ENCODE measurements around the gene FZD4. TPM values are rescaled to one million over a fixed set of nuclear protein-coding genes. Genes with fewer than 3 reads are reported as not detected.
"Not testable (repeated sequence)": the region's sequence is repeated elsewhere in the genome, so short reads cannot be mapped to it uniquely, and the experiment has no call there.

FZD4 gene
- polyA plus RNA-seq (ENCODE audit: insufficient read length in 4 of 4): 10 to 100 TPM; 68.4 to 78.3 (median 72.0) TPM

DNA sequence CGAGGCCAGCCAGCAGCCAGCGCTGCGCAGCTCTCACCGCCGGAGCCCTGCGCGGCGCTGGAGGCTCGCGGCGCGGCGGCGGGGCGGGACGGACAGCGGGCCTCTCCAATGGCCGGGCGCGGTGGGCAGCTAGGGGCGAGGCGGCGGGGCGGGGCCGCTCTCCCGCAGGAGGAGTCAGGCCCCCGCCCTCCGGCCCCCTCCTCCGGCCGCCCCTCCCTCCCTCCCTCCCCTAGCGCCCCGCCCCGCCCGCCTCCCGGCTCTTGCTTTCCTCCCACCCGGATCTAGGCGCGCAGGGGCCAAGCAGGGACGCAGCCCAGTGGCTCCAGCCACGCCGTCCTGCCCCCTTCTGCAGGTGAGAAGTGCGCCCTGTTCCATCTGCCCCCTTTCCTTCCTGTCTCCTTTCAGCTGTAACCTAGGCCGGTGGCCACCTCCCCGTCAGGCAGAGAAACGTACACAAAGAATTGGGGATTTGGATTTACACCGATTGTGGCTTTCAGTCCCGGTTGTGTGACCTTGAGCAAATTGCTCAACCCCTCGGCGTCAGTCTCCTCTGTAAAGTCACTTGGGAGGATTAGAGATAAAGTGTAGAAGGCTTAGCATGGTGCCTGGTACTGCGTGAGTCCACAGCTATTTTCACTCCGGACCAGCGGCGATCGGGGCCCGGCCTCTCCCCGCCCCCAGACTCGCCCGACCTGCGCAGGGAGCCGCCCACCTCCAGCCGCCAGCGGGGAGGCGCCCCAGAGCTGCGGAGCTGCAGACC, at the start of gene FZD4:
FZD4 (minus strand) TSS at position 35 of the 760 bp plus-strand sequence. CDS start 310 bp downstream, outside the sequence.
- DNase-seq (ENCODE audit: low read depth in 4 of 4, low spot score in 3 of 4): peak; percentile 78 to 84 (median 80)

DNA sequence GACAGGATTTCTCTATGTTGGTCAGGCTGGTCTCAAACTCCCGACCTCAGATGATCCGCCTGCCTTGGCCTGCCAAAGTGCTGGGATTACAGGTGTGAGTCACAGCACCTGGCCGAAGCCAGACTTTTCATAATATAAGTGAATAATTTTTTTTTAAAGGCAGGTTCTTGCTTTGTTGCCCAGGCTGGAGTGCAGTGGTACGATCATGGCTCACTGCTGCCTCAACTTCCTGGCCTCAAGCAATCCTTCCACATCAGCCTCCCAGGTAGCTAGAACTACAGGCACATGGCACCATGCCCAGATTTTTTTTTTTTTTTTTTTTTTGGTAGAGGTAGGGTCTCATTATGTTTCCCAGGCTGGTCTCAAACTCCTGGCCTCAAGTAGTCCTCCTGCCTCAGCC, 49.1 kb upstream of the FZD4 start:
- not testable (repeated sequence) for DNase-seq (ENCODE audit: low read depth in 4 of 4, low spot score in 3 of 4)

DNA sequence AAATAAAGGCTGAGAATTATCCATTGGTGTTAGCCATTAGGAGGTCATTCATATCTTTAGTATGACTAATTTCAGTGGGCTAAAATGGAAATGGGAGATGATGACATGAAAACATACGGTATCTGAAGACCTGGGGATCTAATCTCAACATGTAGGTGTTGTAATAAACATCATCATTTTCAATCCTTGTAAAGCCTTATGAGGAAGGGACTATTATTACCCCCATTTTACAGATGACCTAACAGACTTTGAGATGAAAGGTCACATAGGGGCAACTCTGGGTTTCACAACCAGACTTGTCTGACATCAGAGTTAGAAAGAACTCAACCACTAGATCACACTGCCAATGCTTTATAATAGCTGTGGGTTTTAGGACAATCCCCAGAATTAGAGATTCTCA, 47.7 kb upstream of the FZD4 start:
- no peak for DNase-seq (ENCODE audit: low read depth in 4 of 4, low spot score in 3 of 4)

- DNase-seq (ENCODE audit: low read depth in 4 of 4, low spot score in 3 of 4): no peak
These were observed 44.9 kb upstream of the FZD4 start for GRCh38 chr11:86999859-87000753.

DNA sequence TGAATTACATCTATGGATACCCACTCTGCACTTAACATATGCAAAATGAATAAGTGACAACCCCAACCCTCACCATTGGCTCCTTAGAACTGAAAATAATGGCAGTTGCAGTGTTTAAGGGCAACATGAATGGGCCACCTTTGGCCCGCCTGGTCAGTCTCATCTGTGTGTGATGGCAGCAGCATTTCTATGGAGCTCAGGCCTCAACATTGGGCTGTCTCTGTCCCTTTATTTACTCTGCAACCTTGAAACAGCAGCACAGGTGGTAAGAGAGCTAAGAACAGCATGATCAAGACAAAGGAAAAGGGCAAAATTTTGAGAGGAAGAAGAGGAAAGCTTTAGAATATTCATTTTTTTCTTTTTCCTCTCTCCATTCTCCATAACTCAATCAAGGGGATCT, 44.2 kb upstream of the FZD4 start:
- no peak for DNase-seq (ENCODE audit: low read depth in 4 of 4, low spot score in 3 of 4)

DNA sequence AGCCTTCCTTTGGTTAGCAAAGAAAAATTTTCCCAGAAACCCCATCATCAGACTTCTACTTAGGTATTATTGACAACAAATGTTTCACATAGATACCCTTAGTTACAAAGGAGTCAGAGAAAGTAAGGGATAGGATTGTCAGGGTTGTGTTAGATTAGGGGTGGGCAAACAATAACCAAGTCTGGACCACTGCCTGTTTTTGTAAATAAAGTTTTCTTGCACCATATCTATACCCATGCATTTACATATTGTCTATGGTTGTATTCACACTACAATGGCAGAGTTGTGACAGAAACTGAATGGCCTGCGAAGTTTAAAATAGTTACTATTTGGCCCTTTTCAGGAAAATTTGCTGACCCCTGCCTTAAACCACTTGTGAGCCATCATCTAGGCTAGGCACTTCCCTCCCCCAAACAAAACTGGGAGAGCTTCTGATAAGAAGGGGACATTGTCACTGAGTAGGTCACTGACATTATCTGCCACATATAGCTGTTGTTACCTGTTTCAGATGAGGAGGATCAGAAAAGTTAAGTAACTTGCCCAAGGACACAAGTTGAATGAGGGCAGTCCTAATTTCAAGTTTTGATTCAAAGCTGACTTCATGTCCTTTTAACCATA, 41.9 kb upstream of the FZD4 start:
- no peak for DNase-seq (ENCODE audit: low read depth in 4 of 4, low spot score in 3 of 4)

- no peak for DNase-seq (ENCODE audit: low read depth in 4 of 4, low spot score in 3 of 4)
These were observed 37.8 kb upstream of the FZD4 start for GRCh38 chr11:86993031-86993430.

- not testable (repeated sequence) for DNase-seq (ENCODE audit: low read depth in 4 of 4, low spot score in 3 of 4)
These were observed 37.1 kb upstream of the FZD4 start for GRCh38 chr11:86992340-86992739.

DNA sequence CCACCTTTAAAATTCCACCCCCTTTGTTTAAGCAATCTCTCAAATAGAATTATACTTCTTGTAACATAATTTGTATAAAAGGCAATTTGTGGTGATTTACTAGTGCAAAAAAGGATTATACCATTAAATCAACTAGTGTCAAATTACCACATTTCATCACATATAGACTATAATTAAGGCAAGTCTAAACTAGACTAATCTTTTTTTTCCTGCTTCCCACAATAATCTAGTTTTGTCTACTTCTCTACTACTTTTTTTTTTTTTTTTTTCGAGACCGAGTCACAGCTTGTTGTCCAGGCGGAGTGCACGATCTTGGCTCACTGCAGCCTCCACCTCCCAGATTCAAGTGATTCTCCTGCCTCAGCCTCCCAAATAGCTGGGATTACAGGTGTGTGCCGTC, 36.1 kb upstream of the FZD4 start:
- DNase-seq (ENCODE audit: low read depth in 4 of 4, low spot score in 3 of 4): no peak

DNA sequence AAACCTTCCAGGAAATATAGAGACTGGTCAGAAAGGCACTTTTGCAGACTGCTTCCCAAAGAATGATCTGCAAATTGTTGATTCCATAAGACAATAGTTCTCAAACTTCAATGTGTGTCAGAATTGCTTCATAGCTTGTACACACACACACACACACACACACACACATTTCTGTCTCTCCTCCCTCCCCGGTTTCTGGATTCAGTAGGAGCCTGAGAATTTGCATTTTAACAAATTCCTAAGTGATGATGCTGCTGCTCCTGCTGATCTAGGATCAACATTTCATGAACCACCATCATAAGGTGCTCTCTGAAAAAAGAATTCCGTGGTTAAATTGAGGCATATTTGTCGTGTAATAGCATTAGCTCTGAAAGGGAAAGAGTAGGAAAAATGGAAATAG, 35.3 kb upstream of the FZD4 start:
- no peak for DNase-seq (ENCODE audit: low read depth in 4 of 4, low spot score in 3 of 4)

GRCh38 chr11:86990031-86990430, 34.8 kb upstream of the FZD4 start:
- DNase-seq (ENCODE audit: low read depth in 4 of 4, low spot score in 3 of 4): no peak

DNA sequence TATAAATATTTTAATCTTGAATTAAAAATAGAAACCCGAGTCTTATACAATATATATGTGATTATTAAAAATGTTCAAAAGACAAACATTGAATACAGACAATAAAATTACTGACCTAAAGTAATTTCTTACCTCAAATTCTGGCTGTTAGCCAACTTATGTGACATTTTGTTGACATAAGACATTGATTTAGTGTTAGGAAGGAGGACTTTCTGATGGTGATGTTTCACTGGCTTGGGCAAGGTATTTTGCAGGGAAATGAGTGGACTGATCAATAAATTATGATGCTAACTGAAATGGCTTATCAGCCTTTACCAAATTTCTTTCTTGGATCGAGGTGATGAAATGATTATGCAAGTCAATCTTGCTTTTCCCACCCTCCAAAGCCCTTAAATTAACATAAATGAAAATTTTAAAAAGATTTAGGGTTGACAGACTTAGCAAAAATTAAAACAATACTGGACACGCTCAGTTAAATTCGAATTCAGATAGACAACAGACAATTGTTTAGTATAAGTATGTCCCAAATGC, 33.2 kb upstream of the FZD4 start:
- no peak for DNase-seq (ENCODE audit: low read depth in 4 of 4, low spot score in 3 of 4)

GRCh38 chr11:86987679-86988078, 32.5 kb upstream of the FZD4 start:
- no peak for DNase-seq (ENCODE audit: low read depth in 4 of 4, low spot score in 3 of 4)

GRCh38 chr11:86984701-86985100, 29.5 kb upstream of the FZD4 start:
- DNase-seq (ENCODE audit: low read depth in 4 of 4, low spot score in 3 of 4): no peak

GRCh38 chr11:86983021-86983488, 27.9 kb upstream of the FZD4 start:
- no peak for DNase-seq (ENCODE audit: low read depth in 4 of 4, low spot score in 3 of 4)

GRCh38 chr11:86981777-86982540, 26.8 kb upstream of the FZD4 start:
- DNase-seq (ENCODE audit: low read depth in 4 of 4, low spot score in 3 of 4): no peak

GRCh38 chr11:86980086-86980796, 25.0 kb upstream of the FZD4 start:
- no peak for DNase-seq (ENCODE audit: low read depth in 4 of 4, low spot score in 3 of 4)

- DNase-seq (ENCODE audit: low read depth in 4 of 4, low spot score in 3 of 4): no peak
These were observed 23.8 kb upstream of the FZD4 start for GRCh38 chr11:86978756-86979608.

- DNase-seq (ENCODE audit: low read depth in 4 of 4, low spot score in 3 of 4): no peak
These were observed 23.1 kb upstream of the FZD4 start for GRCh38 chr11:86978247-86978646.

All from left renal pelvis (tissue), 4 donors.